Kidney (tissue), 14 donors: ENCODE data around the gene SULF2. TPM values are rescaled to one million over a fixed set of nuclear protein-coding genes. Genes with fewer than 3 reads are reported as not detected.

Experiments used
- DNase-seq, 5 donors: peaks; one replicate each; pipeline ENCODE4 v3.0.0-alpha.2; 2013 to 2020
- FAIRE-seq: peaks from 2 replicates; lab custom pipeline; 2012; peaks lifted over from hg19 to GRCh38; lab: Jason Lieb, UNC
- H3K27ac ChIP-seq, 2 donors: one replicate each; pipeline ENCODE4 v1.7.0; 2013; ENCODE audit warnings: low read depth in 2 of 2, low read length in 2 of 2, inconsistent platforms in 1 of 2
- H3K27me3 ChIP-seq: one replicate; pipeline ENCODE4 v1.7.1; 2013; ENCODE audit warnings: low read length, inconsistent platforms; ENCODE audit not compliant: control insufficient read depth, insufficient read depth
- H3K36me3 ChIP-seq, 3 donors: one replicate each; pipeline versions ENCODE4 v1.7.0 to v1.7.1; 2013; ENCODE audit warnings: low read length in 3 of 3, control low read depth in 1 of 3, inconsistent platforms in 1 of 3; ENCODE audit not compliant: insufficient read depth in 3 of 3, control insufficient read depth in 2 of 3
- H3K4me1 ChIP-seq, 3 donors: one replicate each; pipeline versions ENCODE4 v1.7.0 to v1.7.1; 2013; ENCODE audit warnings: low read length in 3 of 3, inconsistent platforms in 1 of 3, low read depth in 1 of 3; ENCODE audit not compliant: control insufficient read depth in 2 of 3, insufficient read depth in 2 of 3
- H3K4me3 ChIP-seq, 3 donors: one replicate each; pipeline versions ENCODE4 v1.7.0 to v1.8.1; 2013; ENCODE audit warnings: low read length in 3 of 3, control low read depth in 1 of 3, inconsistent platforms in 1 of 3
- H3K9ac ChIP-seq, 3 donors: one replicate each; pipeline versions ENCODE4 v1.7.0 to v1.7.1; 2013; ENCODE audit warnings: low read length in 3 of 3, control low read depth in 1 of 3, inconsistent platforms in 1 of 3
- H3K9me3 ChIP-seq, 3 donors: one replicate each; pipeline versions ENCODE4 v1.7.0 to v1.7.1; 2013; ENCODE audit warnings: low read length in 3 of 3, control low read depth in 1 of 3, inconsistent platforms in 1 of 3; ENCODE audit not compliant: control insufficient read depth in 2 of 3, insufficient read depth in 1 of 3
- intact Hi-C: fragments of 100-400 bp; cut with DNase I; formaldehyde crosslinking; loops from one replicate; pipeline ENCODE4 v1.11.1; 2022
- polyA plus RNA-seq: library from polyadenylated mRNA; stranded (reverse); fragments of 350-450 nt; fragmentation: Illumina TruSeq; extraction: RNeasy Lipid Tissue Mini Kit (QIAGEN cat#74804); gene quantifications from one replicate; pipeline ENCODE4 v1.2.3, GENCODE V29; 2014; ENCODE audit warnings: low read depth, low replicate concordance; ENCODE audit not compliant: insufficient read depth
- total RNA-seq: library from RNA; stranded (reverse); fragmentation: NEBNext Ultra II Directional; extraction: Animal tissue kit (Norgen Biotek cat#: 25700); gene quantifications from one replicate; pipeline ENCODE4 v1.2.1, GENCODE V29; 2021
- TF ChIP-seq, protein P1 (sequence below): IDR thresholded peaks from 3 replicates; pipeline ENCODE4 v1.5.1; 2012; ENCODE audit warnings: mild to moderate bottlenecking, moderate library complexity, borderline replicate concordance; ENCODE audit not compliant: insufficient read depth; ENCODE audit errors: extremely low read depth
- donor health status: control.
- donor health status: control.
- donor health status: control.
- donor health status: control.
- donor health status: control.
- donor health status: DM: yes; HTN: yes; CAD: no.
- donor health status: Normal renal cell carcinoma (clear cell type).

The SULF2 gene
- total and polyA plus RNA-seq, 2 donors from 2014 or later = 85.1 to 257 TPM

DNA sequence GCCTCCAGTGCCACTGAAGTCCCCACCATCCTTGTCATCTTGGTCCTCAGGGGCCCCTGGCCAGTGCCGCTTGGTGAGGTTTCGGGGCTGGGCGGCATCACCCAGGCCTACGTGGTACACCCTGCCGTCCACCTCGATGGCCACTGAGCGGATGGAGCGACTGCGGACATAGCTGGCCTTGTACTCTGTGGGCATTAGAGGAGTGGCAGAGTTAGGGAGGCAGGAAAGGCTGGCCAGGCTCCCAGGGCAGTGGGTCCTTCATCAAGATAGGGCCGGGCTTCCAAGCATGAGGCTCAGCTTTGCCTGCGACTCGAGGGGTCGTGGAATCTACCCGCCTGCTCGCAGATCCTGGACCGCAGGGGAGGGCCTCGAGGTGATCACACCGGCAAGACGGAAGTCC, 119.0 kb downstream of the SULF2 start:
- no peak for FAIRE-seq

DNA sequence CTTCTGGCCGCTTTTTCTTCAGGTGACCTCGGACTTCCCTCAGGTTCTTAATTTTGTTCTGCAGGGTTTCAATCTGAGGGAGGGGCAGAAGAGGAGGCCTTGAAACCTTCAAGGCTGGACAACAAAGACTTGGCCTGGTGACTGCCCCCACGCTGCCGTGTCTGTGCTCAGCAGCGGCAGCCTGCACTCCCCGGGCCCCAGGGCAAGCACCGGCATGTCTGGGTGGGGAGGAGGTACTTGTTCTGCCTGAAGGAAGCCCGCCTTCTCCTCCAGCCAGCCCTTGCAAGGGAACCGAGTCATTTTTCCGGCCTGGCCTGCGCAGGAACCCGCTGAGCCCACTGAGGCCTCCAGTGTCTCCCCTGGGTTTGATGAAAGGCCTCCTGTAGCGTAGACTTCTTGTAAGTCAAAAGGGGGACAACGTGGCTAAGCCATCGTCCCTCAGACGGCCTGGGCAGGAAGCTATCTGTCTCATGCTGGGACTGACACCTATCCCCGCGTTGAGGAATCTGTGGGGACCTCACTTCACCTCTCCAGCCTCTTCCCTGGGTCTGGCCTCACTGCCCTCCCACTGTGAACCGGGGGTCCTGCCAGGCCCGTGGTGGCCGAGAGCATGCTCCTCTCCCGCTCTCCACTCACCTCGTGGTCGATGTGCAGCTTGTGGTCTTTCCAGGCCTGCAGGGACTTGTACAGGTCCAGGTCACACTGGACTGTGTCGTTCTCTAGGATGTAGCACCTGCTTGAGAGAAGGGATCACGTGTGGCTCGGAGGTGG, 119.9 kb downstream of the SULF2 start:
- peaks cover 0 to 10% (median 0%) of the 10 kb centered on the region in 3 donors for H3K4me1 ChIP-seq
- intact Hi-C loops = loop anchor here (5.0 kb wide), 1 partner anchor 957 kb away; no protein-coding TSS in a partner anchor
- no peak for FAIRE-seq
- H3K4me3 ChIP-seq = no peak overlapping the region
- H3K27ac ChIP-seq = no peak overlapping the region
- H3K9me3 ChIP-seq = no peaks in the 10 kb centered on the region
- peak in 3 of 5 donors; percentile 22 to 38 (median 25) for DNase-seq
- H3K9ac ChIP-seq = no peak overlapping the region
- H3K27me3 ChIP-seq = no peaks in the 10 kb centered on the region
- TF ChIP-seq, protein P1, sequence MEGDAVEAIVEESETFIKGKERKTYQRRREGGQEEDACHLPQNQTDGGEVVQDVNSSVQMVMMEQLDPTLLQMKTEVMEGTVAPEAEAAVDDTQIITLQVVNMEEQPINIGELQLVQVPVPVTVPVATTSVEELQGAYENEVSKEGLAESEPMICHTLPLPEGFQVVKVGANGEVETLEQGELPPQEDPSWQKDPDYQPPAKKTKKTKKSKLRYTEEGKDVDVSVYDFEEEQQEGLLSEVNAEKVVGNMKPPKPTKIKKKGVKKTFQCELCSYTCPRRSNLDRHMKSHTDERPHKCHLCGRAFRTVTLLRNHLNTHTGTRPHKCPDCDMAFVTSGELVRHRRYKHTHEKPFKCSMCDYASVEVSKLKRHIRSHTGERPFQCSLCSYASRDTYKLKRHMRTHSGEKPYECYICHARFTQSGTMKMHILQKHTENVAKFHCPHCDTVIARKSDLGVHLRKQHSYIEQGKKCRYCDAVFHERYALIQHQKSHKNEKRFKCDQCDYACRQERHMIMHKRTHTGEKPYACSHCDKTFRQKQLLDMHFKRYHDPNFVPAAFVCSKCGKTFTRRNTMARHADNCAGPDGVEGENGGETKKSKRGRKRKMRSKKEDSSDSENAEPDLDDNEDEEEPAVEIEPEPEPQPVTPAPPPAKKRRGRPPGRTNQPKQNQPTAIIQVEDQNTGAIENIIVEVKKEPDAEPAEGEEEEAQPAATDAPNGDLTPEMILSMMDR = no peak
- H3K36me3 ChIP-seq = peaks cover 0 to 12% (median 8%) of the 10 kb centered on the region in 3 donors

More for the DNA sequence above, 119.0 kb downstream of the SULF2 start:
- peaks cover 0 to 10% (median 0%) of the 10 kb centered on the region in 3 donors for H3K4me1 ChIP-seq
- H3K9ac ChIP-seq = no peak overlapping the region
- no peaks in the 10 kb centered on the region for H3K27me3 ChIP-seq
- TF ChIP-seq, protein P1 = no peak
- no peak for DNase-seq
- peaks cover 0 to 8% (median 6%) of the 10 kb centered on the region in 3 donors for H3K36me3 ChIP-seq
- H3K27ac ChIP-seq = no peak overlapping the region
- no peaks in the 10 kb centered on the region for H3K9me3 ChIP-seq
- intact Hi-C loops = loop anchor here (5.0 kb wide), 1 partner anchor 956 kb away; no protein-coding TSS in a partner anchor
- no peak overlapping the region for H3K4me3 ChIP-seq

GRCh38 chr20:47664744-47665143, 120.5 kb downstream of the SULF2 start:
- no peak overlapping the region for H3K27ac ChIP-seq
- DNase-seq = no peak
- no peak overlapping the region for H3K9ac ChIP-seq
- H3K4me1 ChIP-seq = peaks cover 0 to 10% (median 0%) of the 10 kb centered on the region in 3 donors
- TF ChIP-seq, protein P1 = no peak
- no peaks in the 10 kb centered on the region for H3K9me3 ChIP-seq
- no peaks in the 10 kb centered on the region for H3K27me3 ChIP-seq
- intact Hi-C loops = loop anchor here (5.0 kb wide), 1 partner anchor 958 kb away; no protein-coding TSS in a partner anchor
- H3K4me3 ChIP-seq = no peak overlapping the region
- no peak for FAIRE-seq
- peaks cover 0 to 12% (median 8%) of the 10 kb centered on the region in 3 donors for H3K36me3 ChIP-seq
